Measurements from ENCODE around the gene ZNF501. TPM values are rescaled to one million over a fixed set of nuclear protein-coding genes. Genes with fewer than 3 reads are reported as not detected.

ZNF501 gene
- total and polyA plus RNA-seq, 10 donors, result 1.5 to 8.5 (median 5.1) TPM

DNA sequence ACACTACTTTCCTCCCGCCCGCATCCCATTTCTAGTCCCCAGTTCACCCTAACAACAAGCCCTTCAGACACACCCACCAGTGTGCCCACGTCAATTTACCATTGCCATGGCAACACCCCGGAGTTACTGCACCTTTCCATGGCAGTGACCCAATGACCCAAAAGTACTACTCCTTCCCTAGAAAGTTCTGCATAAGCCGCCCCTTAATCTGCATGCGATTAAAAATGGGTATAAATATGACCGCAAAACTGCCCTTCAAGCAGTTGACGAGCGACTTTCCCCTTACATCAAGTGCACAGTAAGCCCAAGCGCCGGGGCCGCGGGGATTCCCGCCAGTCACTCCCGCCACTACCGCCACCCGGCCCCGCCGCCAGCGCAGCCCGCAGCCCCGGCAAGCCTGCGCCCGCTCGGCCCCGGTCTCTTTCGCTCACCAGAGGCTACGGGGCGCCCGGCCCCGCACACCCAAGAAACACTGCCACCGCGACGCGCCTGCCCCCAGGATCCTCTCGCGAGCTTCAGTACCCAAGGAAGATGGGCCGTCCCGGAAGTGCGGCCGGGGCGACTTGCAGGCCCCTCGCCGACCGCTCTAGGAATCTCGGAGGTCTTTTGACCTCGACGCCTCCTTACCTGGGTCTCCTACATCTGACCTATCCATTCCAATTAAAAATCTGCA is 44.2 kb upstream of the ZNF501 start:
- Histone ChIP-seq H3K9me3 (peaks cover 0 to 57% (median 30%) of the 10 kb centered on the region in 8 donors), H3K27ac (peak overlapping the region in 5 of 8 donors; percentile 22 to 64 (median 56)), H3K36me3 (peaks cover 0 to 36% (median 4%) of the 10 kb centered on the region in 6 donors), H3K4me1 (peaks cover 0 to 18% (median 8%) of the 10 kb centered on the region in 6 donors), H3K4me3 (peak overlapping the region; percentile 59 to 89 (median 77)), H3K27me3 (replicated peaks in 1 of 7) (peaks cover 0 to 31% (median 5%) of the 10 kb centered on the region in 7 donors)
- 2 to 6% (median 3%) methylated on average over 29 to 48 of the region's 48 CpGs for WGBS, 5 donors
- DNase-seq, result peak; percentile 91
- TF ChIP-seq POLR2A (IDR thresholded peaks at IDR 0.05) (no peak), CTCF (IDR thresholded peaks at IDR 0.05 in 8 of 11, conservative IDR thresholded peaks at IDR 0.05 in 3 of 11) (peak in 1 of 11 experiments; percentile 15), POLR2AphosphoS5 (IDR thresholded peaks at IDR 0.05) (peak; percentile 65 to 77 (median 73))
- intact Hi-C loops (cut with DNase I; ENCODE audit: low total_unique reads), result no loop called here

GRCh38 chr3:44687898-44688297 is 41.5 kb upstream of the ZNF501 start:
- H3K36me3 ChIP-seq, result peaks cover 0 to 15% (median 4%) of the 10 kb centered on the region in 6 donors
- WGBS, 5 donors, result 53 to 71% (median 60%) methylated on average over 1 of the region's 1 CpG
- peaks cover 0 to 32% (median 5%) of the 10 kb centered on the region in 7 donors for H3K27me3 ChIP-seq (replicated peaks in 1 of 7)
- TF ChIP-seq POLR2A (IDR thresholded peaks at IDR 0.05) (no peak), CTCF (IDR thresholded peaks at IDR 0.05 in 8 of 11, conservative IDR thresholded peaks at IDR 0.05 in 3 of 11) (no peak), POLR2AphosphoS5 (IDR thresholded peaks at IDR 0.05) (no peak)
- peaks cover 0 to 39% (median 14%) of the 10 kb centered on the region in 8 donors for H3K9me3 ChIP-seq
- intact Hi-C loops (cut with DNase I; ENCODE audit: low total_unique reads), result no loop called here
- H3K27ac ChIP-seq, result no peak overlapping the region
- no peak overlapping the region for H3K4me3 ChIP-seq
- no peak for DNase-seq
- H3K4me1 ChIP-seq, result peaks cover 0 to 18% (median 8%) of the 10 kb centered on the region in 6 donors

- DNase-seq, result peak; percentile 89
- Histone ChIP-seq H3K4me1 (peaks cover 0 to 11% (median 6%) of the 10 kb centered on the region in 6 donors), H3K4me3 (peak within 1 kb of the TSS; percentile 41 to 89 (median 72)), H3K9me3 (peaks cover 9 to 89% (median 65%) of the 10 kb centered on the region in 8 donors), H3K36me3 (peaks cover 0 to 27% (median 4%) of the 10 kb centered on the region in 6 donors), H3K27ac (peak within 1 kb of the TSS in 7 of 8 donors; percentile 68 to 79 (median 72)), H3K27me3 (replicated peaks in 1 of 7) (peaks cover 0 to 21% (median 0%) of the 10 kb centered on the region in 7 donors)
- WGBS, 5 donors, result 3 to 5% (median 4%) methylated on average over 33 to 36 of the region's 36 CpGs
- intact Hi-C loops (cut with DNase I; ENCODE audit: low total_unique reads), result no loop called here
- TF ChIP-seq POLR2A (IDR thresholded peaks at IDR 0.05), result no peak
- TF ChIP-seq POLR2AphosphoS5 (IDR thresholded peaks at IDR 0.05), result peak; percentile 72 to 83 (median 78)
- peak in 8 of 11 experiments; percentile 5 to 47 (median 33) for TF ChIP-seq CTCF (IDR thresholded peaks at IDR 0.05 in 8 of 11, conservative IDR thresholded peaks at IDR 0.05 in 3 of 11)
These were observed 16.9 kb upstream of the ZNF501 start, which contains the start of gene ZNF502 for GRCh38 chr3:44712455-44713075. ZNF502 (plus strand) TSS chr3:44712660; CDS start chr3:44720262, 7,602 bp downstream.
